Stimulated activated naive CD4-positive, alpha-beta T cell (primary cell): ENCODE measurements around the gene PHC2.

Experiments
- DNase-seq, 6 experiments: peaks; one replicate each; lab custom pipeline; 2025; lab: John Stamatoyannopoulos, UW

The PHC2 gene

GRCh38 chr1:33350611-33351280, 80.1 kb downstream of the PHC2 start:
- DNase-seq: no peak

- peak; percentile 61 to 83 (median 74) for DNase-seq
Measured at GRCh38 chr1:33349778-33350610, 80.9 kb downstream of the PHC2 start.

- DNase-seq: peak; percentile 17 to 52 (median 31)
Measured at GRCh38 chr1:33349081-33349759, 81.7 kb downstream of the PHC2 start.

DNA sequence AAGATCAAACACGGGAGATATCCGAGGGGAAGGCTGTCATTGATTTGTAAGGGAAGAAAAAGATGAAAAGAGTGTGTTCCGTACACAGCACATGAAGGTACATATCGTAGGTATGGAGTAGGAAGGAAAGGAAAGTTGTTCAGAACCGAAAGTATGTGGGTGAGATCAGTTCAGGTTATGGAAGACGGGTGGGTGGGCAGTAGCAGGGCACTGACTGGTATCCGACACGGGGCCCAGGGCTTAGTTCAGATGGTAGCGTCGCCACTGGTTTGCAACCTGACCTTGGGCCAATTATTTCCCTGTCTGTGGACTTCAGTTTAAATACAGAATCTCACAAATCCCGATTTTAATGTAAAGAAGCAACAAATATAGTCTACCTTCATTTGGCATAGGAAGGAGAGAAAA, 82.2 kb downstream of the PHC2 start:
- no peak for DNase-seq

DNA sequence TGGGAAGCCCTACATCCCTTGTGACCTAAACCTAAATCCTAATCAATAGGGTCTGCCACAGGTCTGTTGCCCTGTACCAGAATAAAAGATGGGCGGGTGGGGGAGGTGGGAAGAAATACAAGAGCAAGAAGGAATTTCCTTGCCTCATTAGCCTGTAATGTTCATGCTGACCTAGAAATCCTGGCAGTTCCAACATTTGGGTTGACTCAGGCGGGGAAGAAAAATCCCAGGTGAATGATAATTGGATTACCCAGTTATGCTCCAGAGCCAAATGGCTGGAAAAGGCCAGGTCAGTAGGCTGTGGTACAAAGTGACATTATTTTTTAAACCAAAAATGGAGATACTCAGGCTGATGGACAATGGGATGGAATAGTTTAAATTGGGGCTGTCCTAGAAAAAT, 82.7 kb downstream of the PHC2 start:
- no peak for DNase-seq

DNA sequence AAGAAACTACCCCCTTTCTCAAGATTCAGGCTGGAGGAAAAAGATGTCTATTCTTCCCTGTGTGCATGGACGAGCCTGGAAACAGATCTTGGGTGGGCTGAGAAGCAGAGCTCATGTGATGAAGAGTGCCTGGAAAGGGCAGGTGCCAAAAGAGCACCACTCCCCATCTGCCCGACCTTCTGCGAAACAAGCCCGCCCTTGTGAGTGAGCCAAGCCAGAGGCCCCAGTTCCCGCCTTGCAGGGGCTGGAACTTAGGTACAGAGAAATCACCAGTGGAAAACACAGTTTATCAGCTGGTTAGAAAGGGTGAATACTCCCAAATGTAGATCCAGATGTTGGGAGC, 83.3 kb downstream of the PHC2 start:
- DNase-seq: no peak

DNA sequence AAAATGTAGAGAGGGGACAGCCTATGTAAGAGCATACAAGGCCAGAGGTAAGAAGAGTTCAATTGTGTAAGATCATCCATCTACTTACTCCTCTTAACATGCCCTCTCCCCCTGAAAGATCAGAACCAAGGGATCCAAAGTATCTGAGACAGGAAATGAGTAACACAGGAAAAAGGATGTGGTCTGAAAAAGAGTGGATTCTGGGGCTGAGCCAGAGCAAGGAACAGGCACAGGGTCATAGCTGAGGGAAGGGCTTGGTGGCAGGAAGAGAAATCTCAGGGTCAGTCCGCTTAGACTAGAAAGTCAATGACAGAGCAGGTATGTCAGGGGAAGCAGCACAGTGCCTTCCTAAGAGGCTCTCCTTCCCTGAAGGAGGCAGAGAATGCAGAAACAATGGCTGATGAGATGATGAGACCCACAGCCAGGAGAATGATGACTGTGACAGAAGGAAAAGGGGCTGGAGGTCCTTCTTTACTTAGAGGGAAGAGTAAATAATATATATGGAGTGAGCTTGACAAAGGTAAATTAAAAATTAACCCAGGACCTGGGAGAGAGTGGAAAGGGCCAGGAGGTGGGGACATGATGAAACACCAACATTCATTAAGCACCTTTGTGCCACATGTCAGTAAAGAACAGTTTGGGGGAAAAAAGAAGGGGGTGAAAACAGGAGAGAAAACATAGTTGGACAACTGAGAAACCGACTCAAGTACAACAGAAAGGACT, 83.8 kb downstream of the PHC2 start:
- DNase-seq: no peak

GRCh38 chr1:33346533-33346926, 84.4 kb downstream of the PHC2 start:
- no peak for DNase-seq

- no peak for DNase-seq
Measured at GRCh38 chr1:33344896-33345560, 85.9 kb downstream of the PHC2 start.

- DNase-seq: no peak
Measured at GRCh38 chr1:33343539-33343938, 87.4 kb downstream of the PHC2 start.

GRCh38 chr1:33342041-33342723, 88.7 kb downstream of the PHC2 start:
- no peak for DNase-seq

DNA sequence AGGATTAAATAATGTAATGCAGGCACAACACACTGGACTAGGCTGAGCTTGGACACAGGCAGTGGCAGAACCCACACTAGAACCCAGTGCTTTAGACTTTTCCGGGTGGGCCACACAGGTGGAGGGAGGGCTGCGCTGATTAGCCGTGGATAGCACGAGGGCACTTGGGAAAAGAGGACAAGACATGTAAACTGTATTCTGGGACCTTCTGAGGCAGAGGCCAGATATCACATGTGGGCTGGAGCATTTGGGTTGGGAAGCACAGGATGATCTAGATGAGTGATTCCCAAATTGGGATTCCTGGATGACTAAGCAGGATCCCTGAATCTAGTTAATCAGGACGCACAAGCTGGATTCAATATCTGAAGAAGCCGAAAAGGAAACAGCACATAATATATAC, 89.7 kb downstream of the PHC2 start:
- no peak for DNase-seq

GRCh38 chr1:33339413-33339812, 91.5 kb downstream of the PHC2 start:
- no peak for DNase-seq

GRCh38 chr1:33338440-33339211, 92.3 kb downstream of the PHC2 start:
- no peak for DNase-seq

GRCh38 chr1:33338048-33338439, 92.9 kb downstream of the PHC2 start:
- no peak for DNase-seq

DNA sequence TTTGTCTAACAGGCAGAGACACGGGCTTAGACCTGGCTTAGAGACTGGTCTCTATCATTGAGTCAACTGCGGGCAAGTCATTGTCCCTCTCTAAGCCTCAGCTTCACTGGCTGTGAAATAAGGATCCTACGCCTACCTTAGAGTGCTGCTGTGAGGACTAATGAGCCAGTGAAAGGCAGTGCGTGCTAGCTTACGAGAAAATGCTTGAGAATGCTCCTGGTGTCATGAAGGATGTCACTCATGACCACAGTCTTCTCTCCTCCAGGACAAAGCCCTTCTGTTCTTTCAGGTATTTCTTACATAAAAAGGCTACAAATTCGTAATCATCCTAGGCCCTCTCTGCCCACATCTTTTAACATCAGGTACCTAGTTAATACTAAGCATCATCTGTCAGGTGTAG, 93.5 kb downstream of the PHC2 start:
- no peak for DNase-seq

DNA sequence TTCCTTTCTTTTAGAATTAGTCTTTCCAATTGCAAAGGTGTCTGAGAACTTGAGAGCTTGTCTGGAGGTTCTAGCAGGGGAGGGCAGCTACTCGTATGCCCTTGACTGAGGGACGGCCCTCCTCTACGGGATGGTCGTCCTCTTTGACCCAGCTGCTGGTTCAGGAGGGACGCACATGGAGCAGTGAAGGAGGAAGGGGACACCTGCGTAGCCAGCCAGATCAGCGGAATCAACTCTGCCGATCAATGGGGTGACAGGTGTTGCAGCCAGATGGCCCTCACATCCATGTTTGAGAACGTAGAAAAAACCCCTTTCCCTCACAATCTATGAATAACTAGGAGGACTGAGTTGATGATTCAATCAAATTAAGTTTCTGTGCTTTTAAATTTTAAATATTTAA, 94.3 kb downstream of the PHC2 start:
- DNase-seq: no peak

- no peak for DNase-seq
Measured at GRCh38 chr1:33335020-33335419, 95.9 kb downstream of the PHC2 start.

- no peak for DNase-seq
Measured at GRCh38 chr1:33334081-33334552, 96.8 kb downstream of the PHC2 start.

- no peak for DNase-seq
Measured at GRCh38 chr1:33332881-33333280, 98.0 kb downstream of the PHC2 start.
